Upper lobe of right lung (tissue), 1 donor: ENCODE results near the gene CCDC190. TPM values are rescaled to one million over a fixed set of nuclear protein-coding genes. Genes with fewer than 3 reads are reported as not detected.

Experiments
- ATAC-seq: fragments of 200-7000 bp; cut with Tn5 transposase; one replicate; pipeline ENCODE4 v1.9.1; 2020; ENCODE audit warnings: mild to moderate bottlenecking, moderate library complexity
- DNase-seq: peaks from one replicate; pipeline ENCODE4 v3.0.0-alpha.2; 2020
- H3K27ac ChIP-seq: fragments of 200-600 bp; one replicate; pipeline ENCODE4 v1.8.0; 2022
- H3K27me3 ChIP-seq: fragments of 200-600 bp; one replicate; pipeline ENCODE4 v1.8.0; 2022; ENCODE audit warnings: mild to moderate bottlenecking
- H3K36me3 ChIP-seq: fragments of 200-600 bp; one replicate; pipeline ENCODE4 v1.8.0; 2022
- H3K4me1 ChIP-seq: fragments of 200-600 bp; one replicate; pipeline ENCODE4 v1.8.0; 2022
- H3K4me3 ChIP-seq: fragments of 200-600 bp; one replicate; pipeline ENCODE4 v1.8.0; 2022; ENCODE audit warnings: mild to moderate bottlenecking
- H3K9me3 ChIP-seq: fragments of 200-600 bp; one replicate; pipeline ENCODE4 v1.8.0; 2022
- intact Hi-C: fragments of 100-400 bp; cut with DNase I; formaldehyde crosslinking; loops from one replicate; pipeline ENCODE4 v1.11.0; 2022
- total RNA-seq: library from RNA; stranded (reverse); fragmentation: NEBNext Ultra II Directional; extraction: Animal tissue kit (Norgen Biotek cat#: 25700); gene quantifications from one replicate; pipeline ENCODE4 v1.2.1, GENCODE V29; 2021
- TF ChIP-seq, protein P1 (sequence below): fragments of 200-600 bp; IDR thresholded peaks from one replicate; pipeline ENCODE4 v1.8.0; 2022; ENCODE audit warnings: antibody characterized with exemption
- donor health status: DM: no; HTN: yes; CAD: no; lungs with severe emphysema.

Gene CCDC190
- total RNA-seq, 1 donor from 2014 or later: not detected

DNA sequence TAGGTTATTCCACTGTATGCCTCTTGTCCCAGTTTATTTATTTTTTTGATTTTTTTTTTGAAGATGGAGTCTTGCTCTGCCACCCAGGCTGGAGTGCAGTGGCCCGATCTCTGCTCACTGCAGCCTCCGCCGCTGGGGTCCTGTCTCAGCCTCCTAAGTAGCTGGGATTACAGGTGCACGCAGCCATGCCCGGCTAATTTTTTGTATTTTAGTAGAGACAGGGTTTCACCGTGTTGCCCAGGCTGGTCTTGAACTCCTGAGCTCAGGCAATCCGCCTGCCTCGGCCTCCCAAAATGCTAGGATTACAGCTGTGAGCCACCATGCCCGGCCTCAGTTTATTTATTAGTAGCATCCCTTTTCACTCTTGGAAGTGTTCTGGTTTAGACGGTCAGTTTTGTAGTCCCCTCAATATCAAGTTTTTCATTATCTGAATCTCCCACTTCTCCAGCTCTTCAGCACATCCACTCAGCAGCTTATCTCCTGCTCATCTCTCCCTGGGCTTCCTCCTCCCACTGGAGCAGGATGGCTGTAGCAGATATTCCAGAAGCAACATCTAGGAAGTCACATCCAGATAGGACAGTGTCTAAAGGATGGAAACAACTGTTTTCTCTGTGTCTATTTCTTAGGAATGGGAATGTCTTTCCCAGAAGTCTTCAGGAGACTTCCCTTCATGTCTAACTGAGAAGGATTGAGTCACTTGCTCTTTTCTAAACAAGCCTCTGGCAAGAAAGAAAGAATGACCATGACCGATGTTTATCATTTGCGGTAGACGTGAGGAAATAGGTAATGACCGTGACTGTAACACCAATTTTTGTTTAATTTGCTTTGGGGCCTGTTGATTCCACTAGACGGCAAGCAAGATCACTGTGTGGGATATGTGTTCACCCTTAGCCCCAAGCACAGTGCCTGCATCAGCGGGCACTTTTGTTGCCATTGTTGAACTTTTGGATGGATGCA lies 14.4 kb downstream of the CCDC190 start:
- DNase-seq (no peak), ATAC-seq (no peak)
- Histone ChIP-seq H3K27me3 (no peaks in the 10 kb centered on the region), H3K27ac (no peak overlapping the region), H3K4me1 (no peaks in the 10 kb centered on the region), H3K4me3 (no peak overlapping the region), H3K36me3 (no peaks in the 10 kb centered on the region), H3K9me3 (no peaks in the 10 kb centered on the region)
- TF ChIP-seq, protein P1, sequence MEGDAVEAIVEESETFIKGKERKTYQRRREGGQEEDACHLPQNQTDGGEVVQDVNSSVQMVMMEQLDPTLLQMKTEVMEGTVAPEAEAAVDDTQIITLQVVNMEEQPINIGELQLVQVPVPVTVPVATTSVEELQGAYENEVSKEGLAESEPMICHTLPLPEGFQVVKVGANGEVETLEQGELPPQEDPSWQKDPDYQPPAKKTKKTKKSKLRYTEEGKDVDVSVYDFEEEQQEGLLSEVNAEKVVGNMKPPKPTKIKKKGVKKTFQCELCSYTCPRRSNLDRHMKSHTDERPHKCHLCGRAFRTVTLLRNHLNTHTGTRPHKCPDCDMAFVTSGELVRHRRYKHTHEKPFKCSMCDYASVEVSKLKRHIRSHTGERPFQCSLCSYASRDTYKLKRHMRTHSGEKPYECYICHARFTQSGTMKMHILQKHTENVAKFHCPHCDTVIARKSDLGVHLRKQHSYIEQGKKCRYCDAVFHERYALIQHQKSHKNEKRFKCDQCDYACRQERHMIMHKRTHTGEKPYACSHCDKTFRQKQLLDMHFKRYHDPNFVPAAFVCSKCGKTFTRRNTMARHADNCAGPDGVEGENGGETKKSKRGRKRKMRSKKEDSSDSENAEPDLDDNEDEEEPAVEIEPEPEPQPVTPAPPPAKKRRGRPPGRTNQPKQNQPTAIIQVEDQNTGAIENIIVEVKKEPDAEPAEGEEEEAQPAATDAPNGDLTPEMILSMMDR: no peak
- intact Hi-C loops: no loop called here

DNA sequence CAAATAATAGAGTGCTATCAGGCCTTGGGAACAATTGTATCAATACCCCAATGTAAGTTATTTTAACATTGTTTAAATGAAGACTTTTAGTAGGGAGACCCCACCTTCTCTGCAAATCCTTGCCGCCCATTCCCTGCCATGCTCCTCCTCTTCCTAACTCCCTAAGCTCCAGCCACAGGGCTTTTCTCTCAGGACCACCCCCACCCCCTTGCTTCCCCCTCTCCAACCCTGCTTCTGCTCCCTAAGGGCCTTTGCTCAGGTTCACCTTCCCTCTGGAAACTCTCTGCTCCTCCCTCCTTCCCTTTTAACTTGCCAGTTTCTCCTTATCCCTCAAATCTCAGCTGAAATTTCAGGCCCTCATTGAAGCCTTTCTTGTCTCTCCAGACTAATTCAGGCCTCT lies 16.8 kb downstream of the CCDC190 start:
- ATAC-seq: no peak
- no peaks in the 10 kb centered on the region for H3K36me3 ChIP-seq
- intact Hi-C loops: no loop called here
- DNase-seq: no peak
- TF ChIP-seq, protein P1: no peak
- no peaks in the 10 kb centered on the region for H3K4me1 ChIP-seq
- H3K27me3 ChIP-seq: no peaks in the 10 kb centered on the region
- no peak overlapping the region for H3K4me3 ChIP-seq
- no peak overlapping the region for H3K27ac ChIP-seq
- no peaks in the 10 kb centered on the region for H3K9me3 ChIP-seq

DNA sequence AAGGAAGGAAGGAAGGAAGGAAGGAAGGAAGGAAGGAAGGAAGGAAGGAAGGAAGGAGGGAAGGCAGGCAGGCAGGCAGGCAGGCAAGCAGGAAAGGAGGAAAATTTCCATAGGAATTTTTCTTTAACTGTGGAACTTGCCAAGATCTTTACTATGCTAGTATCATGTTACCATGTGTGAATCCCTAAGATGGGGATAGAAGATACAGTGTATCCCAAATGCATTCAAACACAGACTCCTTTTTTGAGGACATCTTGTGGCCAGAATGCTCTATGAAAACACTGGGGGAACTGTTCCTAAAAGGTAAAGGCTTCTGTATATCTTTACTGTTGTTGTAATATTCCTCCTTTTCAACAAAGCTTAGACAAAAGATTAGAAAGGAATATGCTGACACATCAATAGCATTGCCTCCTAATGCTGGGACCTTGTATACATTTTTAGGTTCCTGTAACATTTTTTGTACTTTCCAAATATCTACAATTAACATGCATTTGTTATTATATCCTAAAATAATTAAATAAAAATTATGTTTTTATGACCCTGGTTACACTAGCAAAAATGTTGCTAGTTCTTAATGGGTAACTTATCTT lies 20.6 kb downstream of the CCDC190 start:
- intact Hi-C loops: no loop called here
- DNase-seq (no peak), ATAC-seq (no peak)
- H3K4me3 ChIP-seq: no peak overlapping the region
- TF ChIP-seq, protein P1: no peak
- H3K27me3 ChIP-seq: no peaks in the 10 kb centered on the region
- peaks cover 5% of the 10 kb centered on the region for H3K9me3 ChIP-seq
- no peaks in the 10 kb centered on the region for H3K36me3 ChIP-seq
- no peak overlapping the region for H3K27ac ChIP-seq
- H3K4me1 ChIP-seq: no peaks in the 10 kb centered on the region

DNA sequence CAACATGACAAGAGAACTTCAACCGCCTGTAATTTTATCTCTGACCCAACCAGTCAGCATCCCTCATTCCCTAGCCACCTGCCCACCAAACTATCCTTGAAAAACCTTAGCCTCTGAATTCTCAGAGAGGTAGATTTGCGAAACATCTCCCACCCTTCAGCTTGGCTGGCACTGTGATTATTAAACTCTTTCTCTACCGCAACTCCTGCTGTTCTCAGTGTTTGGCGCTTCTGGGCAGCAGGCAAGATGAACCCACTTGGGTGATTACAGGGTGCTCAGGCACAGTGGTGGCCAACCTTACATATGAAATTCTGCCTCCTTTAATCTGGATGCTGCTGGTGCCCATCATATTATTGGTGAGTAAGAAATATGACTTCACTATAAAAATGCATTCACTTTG lies 22.1 kb downstream of the CCDC190 start:
- DNase-seq (no peak), ATAC-seq (no peak)
- H3K27ac ChIP-seq: no peak overlapping the region
- no peaks in the 10 kb centered on the region for H3K4me1 ChIP-seq
- intact Hi-C loops: no loop called here
- H3K9me3 ChIP-seq: peaks cover 5% of the 10 kb centered on the region
- TF ChIP-seq, protein P1: no peak
- no peaks in the 10 kb centered on the region for H3K36me3 ChIP-seq
- H3K4me3 ChIP-seq: no peak overlapping the region
- H3K27me3 ChIP-seq: no peaks in the 10 kb centered on the region

DNA sequence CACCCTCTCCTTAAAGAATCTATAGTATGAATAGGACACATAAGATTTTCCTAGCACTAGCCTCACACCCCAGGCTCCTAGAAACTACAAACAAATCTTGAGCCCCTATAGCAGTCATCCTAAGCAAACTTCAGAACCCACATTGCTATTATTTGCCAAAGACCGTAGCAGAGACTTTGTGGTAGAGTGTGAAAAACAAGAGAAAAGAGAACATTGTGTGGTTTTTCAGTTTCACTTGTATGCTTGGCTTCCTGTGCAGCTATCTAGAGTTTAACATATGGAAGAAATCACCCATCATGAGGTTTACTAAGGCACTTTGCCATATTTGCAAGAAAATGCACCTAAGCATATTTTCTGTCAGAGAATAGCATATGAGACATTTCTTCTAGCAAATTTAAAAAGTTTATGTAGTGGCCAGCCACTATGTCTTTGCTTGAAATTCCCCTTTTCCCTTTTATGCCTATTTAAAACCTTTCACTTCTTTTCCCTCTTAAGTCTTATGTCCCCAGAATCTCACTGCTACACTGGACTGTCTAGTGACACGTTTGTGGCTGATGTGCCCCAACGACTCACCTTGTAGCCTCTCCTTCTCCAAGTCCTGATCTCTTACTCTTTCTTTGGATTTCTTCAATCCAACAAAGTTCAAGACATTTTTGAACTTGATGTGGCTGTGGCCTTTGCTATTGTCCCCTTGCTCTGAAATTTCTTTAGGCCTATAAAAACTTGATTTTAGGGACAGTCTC lies 25.6 kb downstream of the CCDC190 start:
- H3K9me3 ChIP-seq: peaks cover 5% of the 10 kb centered on the region
- no peak overlapping the region for H3K4me3 ChIP-seq
- no peaks in the 10 kb centered on the region for H3K36me3 ChIP-seq
- no peaks in the 10 kb centered on the region for H3K4me1 ChIP-seq
- H3K27me3 ChIP-seq: no peaks in the 10 kb centered on the region
- DNase-seq: no peak
- intact Hi-C loops: no loop called here
- no peak for ATAC-seq
- TF ChIP-seq, protein P1: no peak
- H3K27ac ChIP-seq: no peak overlapping the region
